Measurements from ENCODE around the gene WNT16.
"Not testable (repeated sequence)": the region's sequence is repeated elsewhere in the genome, so short reads cannot be mapped to it uniquely, and the experiment has no call there.

DNA sequence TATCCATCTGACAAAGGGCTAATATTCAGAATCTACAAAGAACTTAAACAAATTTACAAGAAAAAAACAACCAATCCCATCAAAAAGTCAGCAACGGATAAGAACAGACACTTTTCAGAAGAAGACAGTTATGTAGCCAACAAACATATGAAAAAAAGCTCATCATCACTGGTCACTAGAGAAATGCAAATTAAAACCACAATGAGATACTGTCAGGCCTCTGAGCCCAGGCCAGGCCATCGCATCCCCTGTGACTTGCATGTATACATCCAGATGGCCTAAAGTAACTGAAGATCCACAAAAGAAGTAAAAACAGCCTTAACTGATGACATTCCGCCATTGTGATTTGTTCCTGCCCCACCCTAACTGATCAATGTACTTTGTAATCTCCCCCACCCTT is 13.6 kb upstream of the WNT16 start:
- TF ChIP-seq, protein P1, sequence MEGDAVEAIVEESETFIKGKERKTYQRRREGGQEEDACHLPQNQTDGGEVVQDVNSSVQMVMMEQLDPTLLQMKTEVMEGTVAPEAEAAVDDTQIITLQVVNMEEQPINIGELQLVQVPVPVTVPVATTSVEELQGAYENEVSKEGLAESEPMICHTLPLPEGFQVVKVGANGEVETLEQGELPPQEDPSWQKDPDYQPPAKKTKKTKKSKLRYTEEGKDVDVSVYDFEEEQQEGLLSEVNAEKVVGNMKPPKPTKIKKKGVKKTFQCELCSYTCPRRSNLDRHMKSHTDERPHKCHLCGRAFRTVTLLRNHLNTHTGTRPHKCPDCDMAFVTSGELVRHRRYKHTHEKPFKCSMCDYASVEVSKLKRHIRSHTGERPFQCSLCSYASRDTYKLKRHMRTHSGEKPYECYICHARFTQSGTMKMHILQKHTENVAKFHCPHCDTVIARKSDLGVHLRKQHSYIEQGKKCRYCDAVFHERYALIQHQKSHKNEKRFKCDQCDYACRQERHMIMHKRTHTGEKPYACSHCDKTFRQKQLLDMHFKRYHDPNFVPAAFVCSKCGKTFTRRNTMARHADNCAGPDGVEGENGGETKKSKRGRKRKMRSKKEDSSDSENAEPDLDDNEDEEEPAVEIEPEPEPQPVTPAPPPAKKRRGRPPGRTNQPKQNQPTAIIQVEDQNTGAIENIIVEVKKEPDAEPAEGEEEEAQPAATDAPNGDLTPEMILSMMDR (IDR thresholded peaks at IDR 0.05; ENCODE audit: poor library complexity): not testable (repeated sequence)
- not testable (repeated sequence) for TF ChIP-seq EZH2 (IDR thresholded peaks at IDR 0.05; ENCODE audit: borderline replicate concordance)
